Stimulated activated effector memory CD8-positive, alpha-beta T cell treated with anti-CD3 and anti-CD28 coated beads, Interleukin-12 subunit alpha, Interleukin-12 subunit beta, amount 100 ng/mL, for 72 hours (primary cell): Measurements from ENCODE around the gene EIF2B2.

Experiments used
- ATAC-seq: fragments of 150-1000 bp; cut with Tn5 transposase; 2 replicates; pipeline ENCODE4 v1.10.0; 2021
- DNase-seq, 2 donors: peaks; one replicate each; pipeline ENCODE4 v3.0.0; 2021 to 2022; ENCODE audit warnings: low spot score in 2 of 2
- H3K27ac Mint-ChIP-seq: one replicate; pipeline ENCODE4 v1.8.0; 2022; ENCODE audit warnings: mild to moderate bottlenecking, mixed read lengths
- H3K36me3 Mint-ChIP-seq: one replicate; pipeline ENCODE4 v1.8.0; 2022; ENCODE audit warnings: mild to moderate bottlenecking, mixed read lengths
- H3K4me1 Mint-ChIP-seq: one replicate; pipeline ENCODE4 v1.8.0; 2022; ENCODE audit warnings: mixed read lengths
- H3K4me3 Mint-ChIP-seq: one replicate; pipeline ENCODE4 v1.8.0; 2022; ENCODE audit warnings: mild to moderate bottlenecking, mixed read lengths
- H3K9me3 Mint-ChIP-seq: one replicate; pipeline ENCODE4 v1.8.0; 2022; ENCODE audit warnings: mixed read lengths

Gene EIF2B2

GRCh38 chr14:75040507-75040906, 37.8 kb downstream of the EIF2B2 start:
- DNase-seq (no peak), ATAC-seq (no peak)
- H3K36me3 Mint-ChIP-seq, result peaks cover 62% of the 10 kb centered on the region
- no peak overlapping the region for H3K4me3 Mint-ChIP-seq
- H3K9me3 Mint-ChIP-seq, result no peaks in the 10 kb centered on the region
- H3K27ac Mint-ChIP-seq, result no peak overlapping the region
- H3K4me1 Mint-ChIP-seq, result peaks cover 17% of the 10 kb centered on the region

GRCh38 chr14:75040959-75041358, 38.2 kb downstream of the EIF2B2 start:
- DNase-seq (no peak), ATAC-seq (no peak)
- H3K36me3 Mint-ChIP-seq, result peaks cover 59% of the 10 kb centered on the region
- H3K4me1 Mint-ChIP-seq, result peaks cover 21% of the 10 kb centered on the region
- no peak overlapping the region for H3K27ac Mint-ChIP-seq
- H3K4me3 Mint-ChIP-seq, result no peak overlapping the region
- H3K9me3 Mint-ChIP-seq, result no peaks in the 10 kb centered on the region

GRCh38 chr14:75041613-75042012, 38.9 kb downstream of the EIF2B2 start:
- peaks cover 52% of the 10 kb centered on the region for H3K36me3 Mint-ChIP-seq
- peaks cover 25% of the 10 kb centered on the region for H3K4me1 Mint-ChIP-seq
- no peak overlapping the region for H3K4me3 Mint-ChIP-seq
- H3K9me3 Mint-ChIP-seq, result no peaks in the 10 kb centered on the region
- DNase-seq (no peak), ATAC-seq (no peak)
- H3K27ac Mint-ChIP-seq, result no peak overlapping the region

- Mint-ChIP-seq H3K9me3 (no peaks in the 10 kb centered on the region), H3K36me3 (peaks cover 48% of the 10 kb centered on the region), H3K4me3 (no peak overlapping the region), H3K4me1 (peaks cover 26% of the 10 kb centered on the region), H3K27ac (no peak overlapping the region)
- DNase-seq, result no peak
- no peak for ATAC-seq
These were observed 39.3 kb downstream of the EIF2B2 start for GRCh38 chr14:75042035-75042434.

- H3K4me1 Mint-ChIP-seq, result peaks cover 43% of the 10 kb centered on the region
- no peak for DNase-seq
- no peak for ATAC-seq
- H3K27ac Mint-ChIP-seq, result no peak overlapping the region
- no peaks in the 10 kb centered on the region for H3K9me3 Mint-ChIP-seq
- H3K4me3 Mint-ChIP-seq, result no peak overlapping the region
- peaks cover 28% of the 10 kb centered on the region for H3K36me3 Mint-ChIP-seq
These were observed 41.6 kb downstream of the EIF2B2 start for GRCh38 chr14:75044322-75044721.

GRCh38 chr14:75044752-75045151, 42.0 kb downstream of the EIF2B2 start:
- Mint-ChIP-seq H3K4me3 (no peak overlapping the region), H3K27ac (no peak overlapping the region), H3K9me3 (no peaks in the 10 kb centered on the region), H3K36me3 (peaks cover 26% of the 10 kb centered on the region), H3K4me1 (peaks cover 43% of the 10 kb centered on the region)
- ATAC-seq, result no peak
- DNase-seq, result no peak

- no peak for ATAC-seq
- Mint-ChIP-seq H3K9me3 (no peaks in the 10 kb centered on the region), H3K4me3 (no peak overlapping the region), H3K36me3 (peaks cover 26% of the 10 kb centered on the region), H3K4me1 (peaks cover 50% of the 10 kb centered on the region), H3K27ac (no peak overlapping the region)
- DNase-seq, result no peak
These were observed 43.6 kb downstream of the EIF2B2 start for GRCh38 chr14:75046275-75046674.

- ATAC-seq (peak; percentile 94), DNase-seq (no peak)
- H3K4me3 Mint-ChIP-seq, result no peak overlapping the region
- peaks cover 26% of the 10 kb centered on the region for H3K36me3 Mint-ChIP-seq
- H3K4me1 Mint-ChIP-seq, result peaks cover 55% of the 10 kb centered on the region
- H3K27ac Mint-ChIP-seq, result peak overlapping the region; percentile 45
- H3K9me3 Mint-ChIP-seq, result no peaks in the 10 kb centered on the region
These were observed 44.2 kb downstream of the EIF2B2 start for GRCh38 chr14:75046899-75047298.

GRCh38 chr14:75047506-75047905, 44.8 kb downstream of the EIF2B2 start:
- Mint-ChIP-seq H3K4me3 (no peak overlapping the region), H3K36me3 (peaks cover 28% of the 10 kb centered on the region), H3K9me3 (no peaks in the 10 kb centered on the region), H3K4me1 (peaks cover 56% of the 10 kb centered on the region), H3K27ac (no peak overlapping the region)
- ATAC-seq (no peak), DNase-seq (no peak)

GRCh38 chr14:75048101-75048500, 45.4 kb downstream of the EIF2B2 start:
- DNase-seq, result no peak
- Mint-ChIP-seq H3K36me3 (peaks cover 32% of the 10 kb centered on the region), H3K4me3 (no peak overlapping the region), H3K9me3 (no peaks in the 10 kb centered on the region), H3K27ac (no peak overlapping the region), H3K4me1 (peaks cover 60% of the 10 kb centered on the region)
- ATAC-seq, result no peak

GRCh38 chr14:75049136-75049535, 46.4 kb downstream of the EIF2B2 start:
- DNase-seq (no peak), ATAC-seq (no peak)
- peaks cover 64% of the 10 kb centered on the region for H3K4me1 Mint-ChIP-seq
- no peak overlapping the region for H3K4me3 Mint-ChIP-seq
- H3K9me3 Mint-ChIP-seq, result no peaks in the 10 kb centered on the region
- H3K27ac Mint-ChIP-seq, result no peak overlapping the region
- H3K36me3 Mint-ChIP-seq, result peaks cover 43% of the 10 kb centered on the region

GRCh38 chr14:75049731-75050201, 47.0 kb downstream of the EIF2B2 start:
- Mint-ChIP-seq H3K4me1 (peaks cover 58% of the 10 kb centered on the region), H3K27ac (no peak overlapping the region), H3K9me3 (no peaks in the 10 kb centered on the region), H3K4me3 (peak overlapping the region; percentile 83), H3K36me3 (peaks cover 48% of the 10 kb centered on the region)
- ATAC-seq (no peak), DNase-seq (no peak)

GRCh38 chr14:75050852-75051555, 48.3 kb downstream of the EIF2B2 start, which contains the start of gene MLH3:
Gene MLH3, minus strand, starts transcription at chr14:75051467. Its CDS starts 1,812 bp downstream, at chr14:75049655.
- peak within 1 kb of the TSS; percentile 83 for H3K4me3 Mint-ChIP-seq
- H3K36me3 Mint-ChIP-seq, result peaks cover 58% of the 10 kb centered on the region

GRCh38 chr14:75051556-75051899, 48.8 kb downstream of the EIF2B2 start:
- Mint-ChIP-seq H3K27ac (peak overlapping the region; percentile 98), H3K36me3 (peaks cover 63% of the 10 kb centered on the region), H3K4me1 (peaks cover 51% of the 10 kb centered on the region), H3K4me3 (peak overlapping the region; percentile 83), H3K9me3 (no peaks in the 10 kb centered on the region)
- DNase-seq (no peak), ATAC-seq (no peak)

More at GRCh38 chr14:75050852-75051555, 48.3 kb downstream of the EIF2B2 start, which contains the start of gene MLH3:
- ATAC-seq (peak; percentile 79), DNase-seq (peak; percentile 73 to 87)
- no peaks in the 10 kb centered on the region for H3K9me3 Mint-ChIP-seq
- peak within 1 kb of the TSS; percentile 98 for H3K27ac Mint-ChIP-seq
- peaks cover 55% of the 10 kb centered on the region for H3K4me1 Mint-ChIP-seq

- DNase-seq (no peak), ATAC-seq (no peak)
- Mint-ChIP-seq H3K4me3 (no peak overlapping the region), H3K36me3 (peaks cover 71% of the 10 kb centered on the region), H3K27ac (peak overlapping the region; percentile 98), H3K4me1 (peaks cover 30% of the 10 kb centered on the region), H3K9me3 (no peaks in the 10 kb centered on the region)
These were observed 50.9 kb downstream of the EIF2B2 start for GRCh38 chr14:75053396-75054291.
